HEK293 (cell line): ENCODE results near the gene B4GALT2.

Experiments
- CTCF ChIP-seq: fragments of 450-650 bp; formaldehyde crosslinking; IDR thresholded peaks from 2 replicates; pipeline ENCODE4 v1.5.1; 2016; ENCODE audit warnings: missing biosample characterization, missing genetic modification characterization
- ZNF404 ChIP-seq: fragments of 450-650 bp; formaldehyde crosslinking; IDR thresholded peaks from 2 replicates; pipeline ENCODE4 v1.5.1; 2017; ENCODE audit warnings: missing biosample characterization, missing genetic modification characterization

- no peak for TF ChIP-seq ZNF404 (tag by site-specific recombination)
- no peak for TF ChIP-seq CTCF (tag by site-specific recombination)
Observed at GRCh38 chr1:43947061-43947873, 31.7 kb upstream of the B4GALT2 start.
